ENCODE measurements around the gene LSM12. TPM values are rescaled to one million over a fixed set of nuclear protein-coding genes. Genes with fewer than 3 reads are reported as not detected.

LSM12 gene
- total and polyA plus RNA-seq, 2 donors (not counting 3 experiments of a cell fraction or from before 2014, with no cell fraction given) = 36.5 to 68.9 TPM

DNA sequence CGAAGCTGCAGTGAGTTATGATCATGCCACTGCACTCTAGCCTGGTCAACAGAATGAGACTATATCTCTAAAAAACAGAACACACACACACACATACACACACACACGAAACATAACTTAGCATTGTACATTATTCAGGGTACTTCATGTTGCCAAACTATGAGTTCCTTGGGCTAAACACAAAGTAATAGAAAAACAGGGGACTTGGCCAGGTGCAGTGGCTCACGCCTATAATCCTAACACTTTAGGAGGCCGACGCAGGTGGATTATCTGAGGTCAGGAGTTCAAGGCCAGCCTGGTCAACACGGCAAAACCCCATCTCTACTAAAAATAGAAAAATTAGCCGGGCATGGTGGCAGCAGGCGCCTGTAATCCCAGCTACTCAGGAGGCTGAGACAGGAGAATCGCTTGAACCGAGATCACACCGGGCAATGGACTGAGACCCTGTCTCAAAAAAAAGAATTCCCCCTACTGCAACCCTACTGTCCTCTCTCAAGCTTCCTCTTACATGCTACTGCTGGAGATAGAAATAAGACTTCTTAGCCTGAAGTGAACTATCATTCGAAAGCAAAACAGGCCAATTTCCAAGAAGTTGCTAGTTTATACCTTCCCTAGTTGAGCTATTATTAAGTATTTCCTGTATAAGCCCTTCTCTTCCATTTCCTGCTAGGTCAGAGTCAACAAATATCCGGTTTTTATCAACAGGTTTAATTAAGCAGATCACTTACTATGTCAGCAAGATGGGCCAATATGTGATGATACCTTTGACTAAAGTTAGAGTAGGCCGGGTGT, 7.2 kb downstream of the LSM12 start:
- FAIRE-seq (no peak), DNase-seq (ENCODE audit: low read depth, low spot score) (no peak)
- dilution Hi-C loops (cut with MboI; ENCODE audit: extremely low pct_ligation_motif_present, low sequenced_read_pairs) (no loop called here), intact Hi-C loops (cut with micrococcal nuclease) (no loop called here)
- Histone ChIP-seq H3K4me1 (ENCODE audit: control insufficient read depth, extremely low read depth, insufficient read depth, low read length) (peaks cover 7% of the 10 kb centered on the region), H3K27ac (ENCODE audit: insufficient read depth, low read depth, low read length) (no peak overlapping the region), H3K9ac (replicated peaks; ENCODE audit: extremely low read depth, insufficient read depth, low read length) (no peak overlapping the region), H4K20me1 (replicated peaks; ENCODE audit: control insufficient read depth, extremely low read depth, insufficient read depth, low read length) (no peaks in the 10 kb centered on the region), H3K27me3 (ENCODE audit: control insufficient read depth in 2 of 2, insufficient read depth in 2 of 2, low read length in 2 of 2) (no peaks in the 10 kb centered on the region), H3K9me1 (replicated peaks; ENCODE audit: control insufficient read depth, extremely low read depth, insufficient read depth, low read length) (no peaks in the 10 kb centered on the region), H3K79me2 (ENCODE audit: control insufficient read depth, insufficient read depth, low read length) (peaks cover 87% of the 10 kb centered on the region), H3K4me2 (ENCODE audit: insufficient read depth, low read length) (no peak overlapping the region), H3K4me3 (replicated peaks in 1 of 3; ENCODE audit: insufficient read depth in 1 of 3, low read depth in 1 of 3, low read length in 3 of 3) (no peak overlapping the region), H2AFZ (ENCODE audit: low read depth, low read length) (no peak overlapping the region), H3K9me3 (replicated peaks; ENCODE audit: control insufficient read depth, insufficient read depth, low read length) (no peaks in the 10 kb centered on the region), H3K36me3 (ENCODE audit: control insufficient read depth in 2 of 2, extremely low read depth in 1 of 2, insufficient read depth in 2 of 2, low read length in 2 of 2) (peaks cover 8 to 26% of the 10 kb centered on the region in 2 experiments)
- TF ChIP-seq EZH2 (IDR thresholded peaks at IDR 0.05; ENCODE audit: borderline replicate concordance, low read depth, low read length, severe bottlenecking) (no peak), POLR2AphosphoS5 (IDR thresholded peaks at IDR 0.05; ENCODE audit: insufficient read depth, low read depth, low read length) (no peak), GATA2 (IDR thresholded peaks at IDR 0.05; ENCODE audit: insufficient read depth, insufficient read length, low read depth, low read length) (no peak), MYC (IDR thresholded peaks at IDR 0.05; ENCODE audit: low read depth, low read length) (no peak), POLR2A (IDR thresholded peaks at IDR 0.05; ENCODE audit: low read depth, low read length) (no peak), JUN (IDR thresholded peaks at IDR 0.05; ENCODE audit: borderline replicate concordance, insufficient read depth, insufficient read length, low read depth) (no peak), FOS (IDR thresholded peaks at IDR 0.05; ENCODE audit: borderline replicate concordance, insufficient read depth, low read length) (no peak)
- TF ChIP-seq, protein P1, sequence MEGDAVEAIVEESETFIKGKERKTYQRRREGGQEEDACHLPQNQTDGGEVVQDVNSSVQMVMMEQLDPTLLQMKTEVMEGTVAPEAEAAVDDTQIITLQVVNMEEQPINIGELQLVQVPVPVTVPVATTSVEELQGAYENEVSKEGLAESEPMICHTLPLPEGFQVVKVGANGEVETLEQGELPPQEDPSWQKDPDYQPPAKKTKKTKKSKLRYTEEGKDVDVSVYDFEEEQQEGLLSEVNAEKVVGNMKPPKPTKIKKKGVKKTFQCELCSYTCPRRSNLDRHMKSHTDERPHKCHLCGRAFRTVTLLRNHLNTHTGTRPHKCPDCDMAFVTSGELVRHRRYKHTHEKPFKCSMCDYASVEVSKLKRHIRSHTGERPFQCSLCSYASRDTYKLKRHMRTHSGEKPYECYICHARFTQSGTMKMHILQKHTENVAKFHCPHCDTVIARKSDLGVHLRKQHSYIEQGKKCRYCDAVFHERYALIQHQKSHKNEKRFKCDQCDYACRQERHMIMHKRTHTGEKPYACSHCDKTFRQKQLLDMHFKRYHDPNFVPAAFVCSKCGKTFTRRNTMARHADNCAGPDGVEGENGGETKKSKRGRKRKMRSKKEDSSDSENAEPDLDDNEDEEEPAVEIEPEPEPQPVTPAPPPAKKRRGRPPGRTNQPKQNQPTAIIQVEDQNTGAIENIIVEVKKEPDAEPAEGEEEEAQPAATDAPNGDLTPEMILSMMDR (IDR thresholded peaks at IDR 0.05; ENCODE audit: extremely low read depth in 1 of 2, insufficient read depth in 1 of 2, low read depth in 1 of 2, low read length in 2 of 2) = no peak
- TF ChIP-seq, protein P2, sequence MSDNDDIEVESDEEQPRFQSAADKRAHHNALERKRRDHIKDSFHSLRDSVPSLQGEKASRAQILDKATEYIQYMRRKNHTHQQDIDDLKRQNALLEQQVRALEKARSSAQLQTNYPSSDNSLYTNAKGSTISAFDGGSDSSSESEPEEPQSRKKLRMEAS (IDR thresholded peaks at IDR 0.05; ENCODE audit: insufficient read depth, insufficient read length) = no peak
- BruUV-seq (replicated peaks) = no TSS peak
- CTCF ChIA-PET = interaction anchor here (0.7 to 2.8 kb wide), 4 partner anchors 15 to 115 kb away, joined by 3 to 12 read pairs (median 10); no protein-coding TSS in a partner anchor
- POLR2A ChIA-PET = no interaction called here
